Fibroblast of lung (primary cell): Measurements from ENCODE around the gene PASD1.

Experiments
- CTCF ChIP-seq, 2 donors: IDR thresholded peaks in 1 of 2; conservative IDR thresholded peaks in 1 of 2; 1 replicate in 1 of 2; 2 replicates in 1 of 2; pipeline ENCODE4 v1.5.1; 2011 to 2012; ENCODE audit warnings: low read length in 2 of 2, control low read depth in 1 of 2, inconsistent platforms in 1 of 2, low read depth in 1 of 2, mild to moderate bottlenecking in 1 of 2
- EZH2 ChIP-seq: IDR thresholded peaks from 2 replicates; pipeline ENCODE4 v1.5.1; 2012; ENCODE audit warnings: low read length, control low read depth, mild to moderate bottlenecking; ENCODE audit errors: missing control alignments

DNA sequence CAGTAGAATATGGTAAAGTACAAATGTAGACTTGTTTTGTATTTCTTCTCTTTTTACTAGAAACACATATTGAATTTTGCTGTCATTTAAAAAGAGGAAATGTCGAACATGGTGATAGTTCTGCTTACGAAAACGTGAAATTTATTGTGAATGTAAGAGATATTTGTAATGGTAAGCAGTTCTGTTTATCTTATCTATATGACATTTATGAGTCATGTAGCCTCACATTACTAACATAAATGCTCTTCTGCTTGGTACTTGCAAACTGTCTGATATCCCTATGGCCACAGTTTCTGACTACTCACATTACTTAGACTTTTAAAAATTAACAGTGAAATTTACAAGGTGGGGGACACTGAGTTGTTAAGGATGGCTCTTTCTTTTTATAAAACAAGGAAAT lies 57.9 kb downstream of the PASD1 start:
- TF ChIP-seq CTCF (conservative IDR thresholded peaks at IDR 0.05 in 1 of 2, IDR thresholded peaks at IDR 0.05 in 1 of 2; ENCODE audit: low read depth in 1 of 2, low read length in 2 of 2) (no peak), EZH2 (no peak)
